SH-SY5Y (cell line): ENCODE data around the gene PLCB3.

Source experiments
- GATA2 ChIP-seq: IDR thresholded peaks from 2 replicates; pipeline ENCODE4 v1.6.1; 2011; ENCODE audit warnings: mild to moderate bottlenecking, low read depth, low read length
- GATA3 ChIP-seq: IDR thresholded peaks from 2 replicates; pipeline ENCODE4 v1.6.1; 2011; ENCODE audit warnings: low read depth, mild to moderate bottlenecking, low read length, moderate library complexity

Gene PLCB3

DNA sequence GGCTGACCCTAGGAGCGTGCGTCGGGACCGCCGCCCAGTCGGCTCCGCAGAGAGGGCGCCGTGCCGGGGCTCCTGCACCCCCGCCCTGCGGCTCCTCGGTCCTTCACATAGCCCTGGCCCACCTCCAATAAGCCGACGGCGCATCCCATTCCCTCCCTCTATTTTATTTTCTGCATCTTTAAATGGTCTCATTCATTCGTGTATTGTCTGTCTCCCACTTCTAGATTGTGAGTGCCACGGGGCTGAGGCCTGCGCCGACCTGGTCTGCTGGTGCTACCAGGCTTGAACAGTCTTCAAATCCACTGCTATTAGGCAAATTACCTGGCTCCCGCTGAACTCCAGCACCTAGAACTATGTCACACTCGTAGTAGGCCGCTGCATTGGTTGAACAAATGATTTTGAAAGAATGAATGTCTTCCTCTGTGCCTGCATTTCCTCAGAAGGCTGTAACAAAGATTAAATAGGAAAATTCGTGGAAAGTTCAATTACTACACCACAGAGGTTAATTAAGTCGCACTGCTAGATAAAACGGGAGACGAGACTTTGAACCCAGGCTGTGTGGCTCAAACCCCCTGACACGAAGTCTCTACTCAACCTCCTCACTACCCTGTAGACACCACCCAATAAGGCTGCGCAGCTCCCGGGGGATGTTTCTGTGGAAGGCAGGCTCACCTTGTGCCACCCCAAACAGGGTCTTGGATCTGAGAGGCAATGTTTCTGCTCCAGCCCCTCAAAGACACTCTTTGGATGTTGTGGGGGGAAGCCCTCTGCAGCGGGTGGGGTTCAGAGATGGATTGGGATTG is 3.4 kb upstream of the PLCB3 start:
- TF ChIP-seq GATA3, result no peak
- no peak for TF ChIP-seq GATA2

DNA sequence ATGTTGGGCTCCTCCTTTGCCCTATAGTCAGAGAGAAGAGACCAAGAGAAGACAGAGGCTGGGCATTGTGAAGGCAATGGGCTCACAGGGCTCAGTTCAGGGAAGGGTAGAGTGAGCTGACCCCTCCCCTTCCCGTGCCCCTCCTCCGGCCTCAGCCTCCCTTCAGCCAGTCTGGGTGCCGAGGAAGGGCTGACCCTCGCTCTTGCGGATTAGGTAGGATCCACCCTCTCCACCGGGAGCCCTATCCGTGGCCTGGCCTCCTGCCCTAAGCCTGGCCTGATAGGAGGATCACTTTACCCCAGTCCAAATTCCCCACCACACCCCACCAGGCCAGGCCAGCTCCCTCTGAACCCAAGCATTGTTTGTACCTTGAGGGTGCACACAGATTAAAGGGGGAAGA is 2.8 kb upstream of the PLCB3 start:
- no peak for TF ChIP-seq GATA3
- no peak for TF ChIP-seq GATA2

DNA sequence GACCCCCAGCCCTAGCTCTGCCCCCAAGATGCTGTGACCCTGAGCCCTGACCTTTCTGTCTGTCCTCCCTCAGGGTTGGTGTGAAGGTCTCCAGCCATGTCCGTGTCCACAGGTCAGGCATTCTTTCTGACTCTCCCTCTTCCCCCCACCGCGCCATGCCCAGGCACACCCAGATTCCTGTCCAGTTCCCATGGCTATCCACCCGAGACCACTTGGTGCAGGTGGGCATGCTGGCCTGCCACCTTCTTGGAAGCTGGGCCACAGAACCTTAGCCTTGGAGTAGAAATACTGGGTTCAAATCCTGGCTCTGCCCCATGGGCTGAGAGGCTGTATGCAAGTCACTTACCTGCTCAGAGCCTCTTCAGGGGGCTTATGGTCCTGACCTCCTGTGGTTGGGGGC is 2.3 kb upstream of the PLCB3 start:
- no peak for TF ChIP-seq GATA2
- TF ChIP-seq GATA3, result no peak

DNA sequence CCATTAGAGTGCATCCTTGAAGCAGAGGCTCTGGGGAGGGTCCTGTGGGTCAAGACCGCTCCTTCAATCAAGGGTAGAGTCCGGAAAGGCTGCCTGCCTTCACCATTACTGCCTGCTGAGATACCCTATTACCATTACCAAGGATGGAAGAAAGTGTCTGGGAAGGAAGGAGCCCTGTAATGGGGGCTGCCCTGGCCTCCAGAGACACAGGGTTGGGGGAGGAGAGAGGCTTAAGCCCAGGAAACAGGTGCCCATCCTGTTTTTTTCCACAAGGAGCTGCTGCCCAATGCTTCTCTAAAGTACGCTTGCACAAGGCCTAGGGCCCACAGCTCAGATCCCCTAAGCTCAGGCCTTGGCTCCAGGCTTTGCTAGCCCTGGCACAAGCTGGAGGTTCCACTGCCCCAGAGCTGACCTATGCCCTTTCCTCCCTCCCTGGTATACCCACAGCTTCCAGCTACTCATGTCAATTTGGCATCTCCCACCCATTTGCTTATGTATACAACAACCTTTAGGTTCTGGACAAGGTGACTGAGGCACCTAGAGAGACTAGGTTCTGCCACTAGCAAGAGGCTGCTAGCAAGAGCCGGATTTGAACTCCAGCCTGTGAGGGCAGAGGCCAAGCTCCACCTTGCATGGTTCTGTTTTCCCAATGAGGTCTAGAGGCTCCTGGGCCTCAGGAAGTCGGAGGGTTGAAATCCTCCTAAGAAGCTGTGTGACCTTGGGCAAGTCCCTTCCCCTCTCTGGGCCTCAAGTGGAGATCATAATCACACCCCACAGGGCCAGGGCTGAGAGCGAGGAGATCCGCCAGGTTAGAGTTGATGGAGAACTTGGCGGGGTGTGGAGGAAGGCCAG is 1.5 kb upstream of the PLCB3 start:
- TF ChIP-seq GATA2 (peak; percentile 36; the same call in 1 of the 2 replicates), GATA3 (no peak)

DNA sequence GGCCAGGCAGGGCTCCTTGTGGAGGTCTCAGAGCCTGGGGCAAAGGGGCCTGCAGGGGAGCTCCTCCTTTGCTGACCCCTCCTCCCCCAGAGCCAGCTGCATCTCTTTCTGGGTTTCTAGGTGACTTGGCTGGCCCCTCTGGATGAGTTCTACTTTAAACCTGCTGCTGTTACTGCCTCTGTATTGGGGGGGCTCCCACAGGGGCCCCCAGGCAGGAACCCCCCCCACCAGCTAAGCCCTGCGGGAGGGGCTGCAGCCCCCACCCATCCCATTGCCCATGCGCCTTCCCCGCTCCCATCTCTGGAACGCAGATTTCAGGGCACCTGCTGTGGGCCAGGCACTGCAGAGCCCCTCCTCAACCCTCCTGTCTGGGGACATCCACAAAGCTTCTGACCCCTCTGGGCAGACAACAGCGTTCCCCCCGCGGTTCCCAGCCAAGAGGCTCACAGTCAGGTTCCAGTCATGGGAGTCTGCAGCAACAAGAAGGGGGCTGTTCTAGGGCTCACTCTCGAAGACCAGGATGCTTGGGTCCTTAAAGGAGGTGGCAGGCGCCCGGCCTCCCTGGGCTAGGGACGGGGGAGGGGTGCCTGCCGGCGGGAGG is 815 bp upstream of the PLCB3 start:
- TF ChIP-seq GATA3 (no peak), GATA2 (no peak)

DNA sequence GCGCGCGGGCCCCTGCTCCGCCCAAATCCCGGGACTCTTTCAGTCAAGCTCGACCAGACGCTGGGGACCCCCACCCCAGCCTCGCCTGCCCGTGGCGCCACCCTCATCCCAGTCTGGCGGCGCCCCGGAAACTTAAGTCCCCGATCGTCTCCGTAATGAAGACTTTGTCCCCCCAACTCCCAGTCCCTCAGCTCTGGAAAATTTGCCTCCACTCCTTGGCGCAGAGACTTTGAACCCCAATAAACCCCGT is 348 bp downstream of the PLCB3 start:
- no peak for TF ChIP-seq GATA2

DNA sequence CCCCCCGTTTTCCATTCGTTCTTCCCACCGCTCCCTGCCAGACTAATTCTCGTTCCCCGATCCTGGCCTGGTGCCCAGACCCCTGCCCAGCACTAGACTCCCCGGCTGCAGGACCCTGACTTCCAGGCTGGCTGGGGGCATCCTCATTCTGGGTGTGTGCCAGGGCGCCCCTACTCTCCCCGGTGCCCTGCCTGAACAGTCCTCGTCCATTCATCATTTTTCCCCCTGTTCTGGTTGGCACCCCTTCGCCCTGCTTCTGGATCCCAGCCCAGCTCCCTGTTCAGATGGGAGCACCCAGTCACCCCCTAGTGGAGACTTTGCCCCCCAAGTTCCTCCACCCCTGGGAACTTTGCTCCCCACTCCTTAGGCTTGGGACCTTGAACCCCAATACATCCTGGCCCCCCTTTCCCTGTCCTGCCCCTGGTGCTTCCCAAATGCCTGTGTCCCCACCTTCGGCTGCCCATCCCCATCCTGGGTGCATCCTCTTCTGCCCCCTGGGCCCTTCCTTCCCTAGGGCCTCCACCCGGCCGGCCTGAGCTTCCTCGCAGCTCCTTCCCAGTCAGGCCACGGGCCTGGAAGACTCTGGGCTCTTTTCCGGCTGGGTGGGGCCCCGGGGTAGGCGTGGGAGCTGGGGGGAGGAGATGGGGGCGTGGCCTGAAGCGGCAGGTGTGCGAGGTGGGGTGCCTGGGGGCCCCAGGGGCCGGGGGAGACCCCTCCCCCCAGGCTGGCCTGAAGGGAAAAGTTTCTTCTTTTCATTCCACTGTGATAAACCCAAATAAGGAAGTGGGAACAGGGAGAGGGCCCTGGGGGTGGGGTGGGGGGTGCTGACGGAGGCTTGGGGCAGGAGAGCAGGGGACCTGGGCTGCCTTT is 908 bp downstream of the PLCB3 start:
- TF ChIP-seq GATA2, result no peak
- TF ChIP-seq GATA3, result no peak

DNA sequence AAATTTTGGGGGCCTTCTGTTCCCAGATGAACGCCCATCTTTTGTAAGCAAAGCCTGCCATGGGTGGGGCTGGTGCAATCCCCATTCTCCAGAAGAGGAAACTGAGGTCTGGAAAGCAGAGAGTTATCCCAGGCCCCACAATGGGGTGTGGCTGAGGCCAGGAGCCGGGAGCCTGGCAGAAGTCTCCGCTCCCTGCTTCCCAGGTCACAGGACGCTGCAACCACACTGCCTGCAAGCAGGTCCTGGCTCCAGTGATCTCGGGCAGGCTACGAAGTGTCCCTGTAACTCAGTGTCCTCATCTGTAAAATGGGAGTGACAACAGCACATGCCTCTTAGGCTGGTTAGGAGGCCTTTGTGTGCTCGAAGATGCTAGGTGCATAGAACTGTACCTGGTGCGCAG is 1.7 kb downstream of the PLCB3 start:
- TF ChIP-seq GATA2, result no peak
- no peak for TF ChIP-seq GATA3

DNA sequence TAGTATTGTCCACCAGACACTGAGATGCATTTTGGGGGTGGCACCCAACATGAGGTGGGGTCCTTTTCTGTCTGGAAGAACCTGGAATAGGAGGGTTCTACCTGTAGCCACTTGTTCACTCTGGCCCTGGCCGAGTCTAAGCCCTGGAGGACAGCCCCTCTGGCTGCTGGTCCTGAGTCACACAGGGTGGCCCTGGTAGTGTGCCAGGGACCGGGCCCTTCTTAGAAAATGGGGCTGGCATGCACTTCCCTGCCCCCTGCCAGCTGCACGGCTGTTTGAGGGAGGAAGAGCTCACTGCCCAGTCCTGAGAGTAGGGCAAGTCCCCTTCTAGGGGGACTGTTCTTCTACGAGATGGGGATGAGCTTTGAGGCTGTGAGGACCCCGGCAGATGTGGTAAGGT is 2.2 kb downstream of the PLCB3 start:
- TF ChIP-seq GATA3 (no peak), GATA2 (no peak)

DNA sequence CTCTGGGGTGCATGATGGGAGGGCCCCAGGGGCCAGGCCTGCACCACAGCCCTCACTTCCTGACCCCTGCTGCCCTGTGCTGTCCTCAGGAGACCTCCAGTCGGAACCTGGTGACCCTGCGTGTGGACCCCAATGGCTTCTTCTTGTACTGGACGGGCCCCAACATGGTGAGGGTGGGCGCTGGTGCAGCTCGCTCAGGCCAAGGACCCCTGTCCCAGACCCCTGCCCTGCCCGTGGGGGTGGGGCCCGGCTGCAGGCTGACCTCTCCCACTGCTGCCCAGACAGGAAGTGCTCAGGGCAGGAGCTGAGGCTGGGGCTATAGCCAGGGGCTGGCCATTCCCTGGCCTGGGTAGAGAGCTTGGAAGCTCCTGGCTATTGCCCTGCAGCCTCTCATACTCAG is 3.0 kb downstream of the PLCB3 start:
- TF ChIP-seq GATA2, result no peak
- no peak for TF ChIP-seq GATA3

DNA sequence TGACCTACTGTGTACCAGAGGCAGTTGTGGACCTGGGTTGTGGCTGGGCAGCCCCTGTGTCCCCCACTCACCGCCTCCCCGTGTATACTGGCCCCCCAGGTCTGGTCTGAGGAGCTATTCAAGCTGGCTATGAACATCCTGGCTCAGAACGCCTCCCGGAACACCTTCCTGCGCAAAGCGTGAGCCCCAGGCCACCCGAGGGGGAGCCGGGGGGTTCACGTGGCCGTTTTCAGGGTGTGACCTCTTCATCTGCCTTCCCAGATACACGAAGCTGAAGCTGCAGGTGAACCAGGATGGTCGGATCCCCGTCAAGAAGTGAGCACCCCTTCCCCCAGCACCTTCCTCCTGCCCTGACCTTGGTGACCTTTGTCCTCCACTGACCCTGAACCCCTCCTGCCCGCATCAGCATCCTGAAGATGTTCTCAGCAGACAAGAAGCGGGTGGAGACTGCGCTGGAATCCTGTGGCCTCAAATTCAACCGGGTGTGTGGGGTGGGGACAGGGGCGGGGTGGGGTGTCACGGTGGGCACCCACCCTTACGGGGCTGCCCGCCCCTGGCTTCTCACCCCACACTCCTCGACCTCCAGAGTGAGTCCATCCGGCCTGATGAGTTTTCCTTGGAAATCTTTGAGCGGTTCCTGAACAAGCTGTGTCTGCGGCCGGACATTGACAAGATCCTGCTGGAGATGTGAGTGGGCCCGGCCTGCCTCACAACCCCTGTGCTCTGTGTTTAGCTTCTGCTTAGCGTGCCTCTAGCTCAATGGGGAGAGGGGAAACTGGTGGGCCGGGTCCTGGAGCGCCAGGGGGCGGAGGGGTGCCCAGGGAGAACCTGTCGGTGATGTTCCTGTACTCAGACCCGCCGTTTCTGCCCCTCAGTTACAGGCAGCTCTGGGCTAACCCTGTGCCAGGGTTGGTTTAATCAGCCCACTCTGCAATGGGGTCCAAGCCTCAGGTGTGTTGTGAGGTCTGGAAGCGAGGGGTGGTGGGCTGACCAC is 4.1 kb downstream of the PLCB3 start:
- no peak for TF ChIP-seq GATA2
- no peak for TF ChIP-seq GATA3

DNA sequence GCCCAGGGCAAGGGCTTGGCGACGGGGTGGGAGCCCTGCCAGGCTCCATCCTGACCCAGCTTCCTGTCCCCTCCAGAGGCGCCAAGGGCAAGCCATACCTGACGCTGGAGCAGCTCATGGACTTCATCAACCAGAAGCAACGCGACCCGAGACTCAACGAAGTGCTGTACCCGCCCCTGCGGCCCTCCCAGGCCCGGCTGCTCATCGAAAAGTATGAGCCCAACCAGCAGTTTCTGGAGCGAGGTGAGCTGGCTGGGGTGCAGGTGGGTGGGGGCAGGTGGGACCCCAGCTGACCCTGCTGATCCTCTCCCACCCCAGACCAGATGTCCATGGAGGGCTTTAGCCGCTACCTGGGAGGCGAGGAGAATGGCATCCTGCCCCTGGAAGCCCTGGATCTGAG is 5.0 kb downstream of the PLCB3 start:
- no peak for TF ChIP-seq GATA2
- TF ChIP-seq GATA3, result no peak

DNA sequence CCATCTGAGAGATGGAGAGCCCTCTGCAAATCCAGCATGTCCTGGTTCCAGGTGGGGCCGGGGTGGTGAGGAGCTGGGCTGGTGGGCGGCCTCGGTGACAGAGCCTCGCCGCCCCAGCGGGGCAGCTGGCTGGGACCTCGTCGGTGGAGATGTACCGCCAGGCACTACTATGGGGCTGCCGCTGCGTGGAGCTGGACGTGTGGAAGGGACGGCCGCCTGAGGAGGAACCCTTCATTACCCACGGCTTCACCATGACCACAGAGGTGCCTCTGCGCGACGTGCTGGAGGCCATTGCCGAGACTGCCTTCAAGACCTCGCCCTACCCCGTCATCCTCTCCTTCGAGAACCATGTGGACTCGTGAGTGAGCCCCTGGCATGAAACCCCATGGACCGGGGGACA is 7.0 kb downstream of the PLCB3 start:
- TF ChIP-seq GATA3 (no peak), GATA2 (no peak)
